Subcutaneous adipose tissue (tissue), 4 donors: ENCODE results near the gene POLDIP2. TPM values are rescaled to one million over a fixed set of nuclear protein-coding genes. Genes with fewer than 3 reads are reported as not detected.

Experiments
- total RNA-seq, 4 donors: library from RNA; depleted of rRNA; stranded (reverse); fragments of >200 nt; gene quantifications; one replicate each; pipeline ENCODE4 v1.1.0, GENCODE V29; 2016
- TF ChIP-seq, protein P1 (sequence below): fragments of 450-650 bp; IDR thresholded peaks from one replicate; pipeline ENCODE4 v1.5.1; 2016; ENCODE audit warnings: low read depth, mild to moderate bottlenecking, control low read depth, antibody characterized with exemption, moderate library complexity

POLDIP2 gene
- total RNA-seq, 4 donors from 2014 or later: 56.6 to 103 (median 69.3) TPM

DNA sequence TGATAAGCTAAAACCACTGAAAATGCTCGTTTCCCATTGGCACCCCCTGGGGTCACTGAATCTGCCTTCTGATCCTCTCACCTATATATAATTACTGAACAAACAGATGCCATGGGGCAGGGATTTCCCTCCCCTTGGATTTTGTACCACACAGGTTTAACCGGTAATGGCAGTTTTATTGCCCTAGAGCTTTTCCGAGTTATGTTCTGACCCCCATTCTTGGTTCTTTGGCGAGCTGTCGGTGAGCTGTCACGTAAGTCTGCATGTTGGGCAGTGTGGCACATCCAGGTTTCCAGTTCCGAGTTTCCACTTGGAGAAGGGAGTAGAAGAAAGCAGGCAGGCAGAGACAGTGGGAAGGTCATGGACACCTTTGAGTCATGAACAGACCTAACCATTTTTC, 31.2 kb downstream of the POLDIP2 start:
- TF ChIP-seq, protein P1, sequence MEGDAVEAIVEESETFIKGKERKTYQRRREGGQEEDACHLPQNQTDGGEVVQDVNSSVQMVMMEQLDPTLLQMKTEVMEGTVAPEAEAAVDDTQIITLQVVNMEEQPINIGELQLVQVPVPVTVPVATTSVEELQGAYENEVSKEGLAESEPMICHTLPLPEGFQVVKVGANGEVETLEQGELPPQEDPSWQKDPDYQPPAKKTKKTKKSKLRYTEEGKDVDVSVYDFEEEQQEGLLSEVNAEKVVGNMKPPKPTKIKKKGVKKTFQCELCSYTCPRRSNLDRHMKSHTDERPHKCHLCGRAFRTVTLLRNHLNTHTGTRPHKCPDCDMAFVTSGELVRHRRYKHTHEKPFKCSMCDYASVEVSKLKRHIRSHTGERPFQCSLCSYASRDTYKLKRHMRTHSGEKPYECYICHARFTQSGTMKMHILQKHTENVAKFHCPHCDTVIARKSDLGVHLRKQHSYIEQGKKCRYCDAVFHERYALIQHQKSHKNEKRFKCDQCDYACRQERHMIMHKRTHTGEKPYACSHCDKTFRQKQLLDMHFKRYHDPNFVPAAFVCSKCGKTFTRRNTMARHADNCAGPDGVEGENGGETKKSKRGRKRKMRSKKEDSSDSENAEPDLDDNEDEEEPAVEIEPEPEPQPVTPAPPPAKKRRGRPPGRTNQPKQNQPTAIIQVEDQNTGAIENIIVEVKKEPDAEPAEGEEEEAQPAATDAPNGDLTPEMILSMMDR: no peak

DNA sequence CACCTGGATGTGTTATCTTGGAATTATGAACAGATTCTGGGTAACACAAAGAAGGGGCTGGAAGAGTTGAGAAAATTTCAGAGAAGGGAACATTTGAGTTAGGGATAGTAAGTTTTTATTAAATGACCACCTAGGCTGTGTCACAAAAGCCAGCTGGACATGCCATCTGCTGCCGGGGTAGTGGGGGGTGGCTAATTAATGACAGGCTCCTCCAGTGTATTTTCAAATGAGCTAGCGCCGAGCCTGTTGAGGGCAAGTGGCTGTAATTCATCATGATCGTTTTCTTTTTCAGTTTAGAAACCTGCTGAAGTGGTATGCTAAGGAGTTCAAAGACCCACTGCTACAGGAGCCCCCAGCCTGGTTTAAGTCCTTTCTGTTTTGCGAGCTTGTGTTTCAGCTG, 32.1 kb downstream of the POLDIP2 start:
- TF ChIP-seq, protein P1: no peak

DNA sequence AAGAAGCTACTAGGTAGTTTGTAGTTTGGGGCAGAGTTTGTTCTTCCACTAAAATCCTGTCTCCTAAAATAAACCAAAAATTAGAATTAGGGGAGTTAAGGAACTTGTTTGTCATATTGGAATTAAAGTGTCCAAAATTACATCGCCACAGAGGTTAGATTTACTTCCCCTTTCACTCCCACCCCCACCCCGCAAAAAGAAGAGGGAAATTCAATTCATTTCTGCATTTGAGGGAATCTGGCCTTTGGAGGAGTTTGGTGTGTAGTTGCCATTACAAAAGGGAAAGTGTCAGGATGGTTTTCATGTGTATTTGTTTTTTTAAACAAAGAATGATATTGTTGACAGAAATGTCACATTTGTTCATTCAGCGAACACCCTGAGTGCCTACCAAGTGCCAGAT, 32.5 kb downstream of the POLDIP2 start:
- TF ChIP-seq, protein P1: no peak

DNA sequence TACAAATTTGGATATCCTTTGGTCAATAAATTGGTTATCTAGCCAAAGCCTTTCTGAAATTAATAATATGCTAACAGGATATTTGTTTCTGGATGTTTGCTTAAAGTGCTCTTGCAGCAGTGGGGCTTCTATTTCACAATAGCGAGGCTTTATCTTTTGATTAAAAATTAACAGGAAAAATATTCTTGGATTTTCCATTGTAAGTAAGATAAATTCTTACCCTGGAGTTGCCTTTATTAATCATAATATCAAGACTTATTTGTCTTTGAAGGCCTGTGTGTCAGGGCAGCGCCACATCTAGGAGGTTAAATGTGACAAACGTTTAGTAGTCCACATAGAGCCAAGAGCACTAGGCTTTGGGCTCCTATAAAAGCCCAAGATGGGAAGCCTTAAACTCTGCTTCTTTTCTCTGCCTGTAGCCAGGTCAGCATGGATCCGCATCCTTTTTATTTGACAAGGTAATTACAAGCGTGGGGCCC, 33.0 kb downstream of the POLDIP2 start:
- TF ChIP-seq, protein P1: no peak

DNA sequence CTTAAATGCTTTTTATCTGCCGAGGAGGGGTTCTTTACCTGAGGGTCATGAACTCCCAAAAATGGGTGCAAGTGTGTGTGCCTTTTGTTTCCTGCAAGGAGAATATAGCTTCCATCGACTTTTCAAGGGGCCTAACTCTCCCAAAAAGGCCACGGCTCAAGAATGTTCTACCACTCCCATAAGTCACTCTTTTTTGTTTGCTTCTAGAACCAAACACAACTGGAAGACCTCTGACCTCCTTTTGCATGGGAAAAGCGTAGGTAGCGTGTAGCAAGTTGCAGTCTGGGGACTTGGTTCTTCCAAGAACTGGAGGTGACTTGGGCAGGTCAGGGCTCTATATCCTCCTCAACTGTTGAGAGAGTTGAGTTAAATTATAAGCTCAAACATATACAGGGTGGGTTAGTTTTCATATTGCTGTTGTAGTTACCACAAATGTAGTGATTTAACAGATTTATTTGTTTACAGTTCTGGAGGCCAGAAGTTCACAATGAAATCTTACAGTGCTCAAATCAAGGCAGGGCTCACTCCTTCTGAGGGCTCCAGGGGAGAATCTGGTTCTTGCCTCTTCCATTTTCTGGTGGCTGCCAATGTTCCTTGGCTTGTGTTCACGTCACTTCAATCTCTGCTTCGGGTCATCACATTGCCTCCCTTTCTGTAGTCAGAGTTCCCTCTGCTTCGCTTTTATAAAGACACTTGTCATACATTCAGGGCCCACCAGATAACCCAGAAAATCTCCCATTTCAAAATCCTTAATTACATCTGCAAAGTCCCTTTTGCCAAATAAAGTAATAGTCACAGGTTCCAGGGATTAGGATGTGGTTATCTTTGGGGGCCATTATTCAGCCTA, 36.9 kb downstream of the POLDIP2 start:
- TF ChIP-seq, protein P1: no peak

DNA sequence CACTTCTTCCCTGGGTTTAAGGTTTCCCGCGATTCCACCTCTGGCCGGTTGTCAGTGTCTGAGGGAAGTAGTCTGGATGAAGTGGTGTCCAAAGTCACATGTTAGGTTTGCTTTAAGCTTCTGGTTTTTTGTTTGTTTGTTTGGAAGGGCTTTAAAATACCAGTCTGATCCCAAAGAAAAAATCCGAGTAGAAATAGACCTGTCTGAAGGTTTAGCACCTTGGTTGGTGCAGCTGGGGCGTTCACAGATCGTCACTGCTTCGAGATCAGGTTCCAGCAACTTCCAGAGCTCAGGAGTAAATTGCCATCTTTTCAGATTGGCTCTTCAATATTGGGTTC, 37.8 kb downstream of the POLDIP2 start:
- TF ChIP-seq, protein P1: no peak

DNA sequence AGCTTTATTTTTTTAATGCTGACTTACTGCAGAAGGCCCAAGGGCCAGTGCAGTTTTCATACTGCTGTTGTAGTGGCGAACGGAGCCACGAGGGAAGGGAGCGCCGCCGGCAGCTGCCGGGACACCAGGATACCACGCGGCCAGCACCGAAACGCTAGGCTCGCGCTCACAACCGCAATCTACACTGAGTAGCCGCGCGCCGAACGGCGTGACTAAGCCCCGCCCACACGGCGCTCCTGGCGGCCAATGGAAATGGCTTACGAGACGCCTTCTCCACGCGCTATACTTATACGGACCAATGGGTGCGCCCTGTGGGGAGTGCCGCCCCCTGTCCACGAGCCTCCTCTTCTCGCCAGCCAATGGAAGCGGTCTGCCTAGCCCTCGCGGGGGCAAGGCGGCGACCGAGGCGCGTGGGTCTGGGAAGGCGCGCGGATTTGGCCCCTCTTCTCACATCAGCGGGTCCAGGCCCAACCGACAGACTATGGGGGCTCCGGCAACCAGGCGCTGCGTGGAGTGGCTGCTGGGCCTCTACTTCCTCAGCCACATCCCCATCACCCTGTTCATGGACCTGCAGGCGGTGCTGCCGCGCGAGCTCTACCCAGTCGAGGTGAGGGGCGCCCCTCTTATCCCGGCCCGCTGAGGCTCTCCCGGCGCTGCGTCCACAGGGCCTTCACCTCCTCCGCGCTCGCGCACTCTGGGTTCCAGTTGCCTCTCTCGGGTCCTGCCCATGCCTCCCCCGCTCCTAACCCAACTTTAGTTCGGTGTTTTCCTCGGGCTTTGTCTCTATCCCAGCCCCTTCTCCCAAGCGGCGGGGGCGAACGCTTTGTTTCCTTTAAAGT, 38.3 kb downstream of the POLDIP2 start, which contains the start of gene TMEM97:
Gene TMEM97, plus strand, starts transcription at position 442 of the 839 bp plus-strand sequence. Its CDS starts 40 bp downstream, at position 482.
- TF ChIP-seq, protein P1: no peak
